GM18517 (cell line): Measurements from ENCODE around the gene DNAJB1.
"Not testable (repeated sequence)": the region's sequence is repeated elsewhere in the genome, so short reads cannot be mapped to it uniquely, and the experiment has no call there.

ENCODE experiments used
- ATAC-seq: cut with Tn5 transposase; IDR thresholded peaks from one replicate; pipeline ENCODE4 v1.9.1; 2021; ENCODE audit warnings: mild to moderate bottlenecking, moderate library complexity; ENCODE audit not compliant: unreplicated experiment

The DNAJB1 gene

GRCh38 chr19:14520543-14520942, 2.3 kb upstream of the DNAJB1 start:
- ATAC-seq = no peak

- no peak for ATAC-seq
Measured at GRCh38 chr19:14519860-14520407, 1.7 kb upstream of the DNAJB1 start.

- no peak for ATAC-seq
Measured at GRCh38 chr19:14519245-14519859, 1.2 kb upstream of the DNAJB1 start.

DNA sequence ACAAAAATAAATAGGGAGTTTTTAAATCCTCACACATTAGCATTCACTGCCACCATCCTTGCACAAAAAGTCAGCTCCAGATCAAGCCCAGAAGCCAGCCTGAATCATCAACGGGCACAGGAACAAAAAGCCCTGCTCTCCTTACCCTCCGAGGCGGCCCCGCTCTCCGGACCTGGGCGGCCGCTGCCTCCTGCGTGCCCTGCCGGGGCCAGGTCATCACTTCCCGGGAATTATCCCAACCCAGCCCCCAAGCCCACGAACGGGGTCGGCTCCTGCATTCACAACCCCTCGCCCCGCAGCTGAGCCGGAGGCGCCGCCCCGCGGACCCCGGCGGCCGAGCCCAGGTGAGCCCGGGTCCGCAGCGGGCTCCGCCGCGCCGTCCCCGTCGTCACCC, 754 bp downstream of the DNAJB1 start:
- ATAC-seq = no peak

DNA sequence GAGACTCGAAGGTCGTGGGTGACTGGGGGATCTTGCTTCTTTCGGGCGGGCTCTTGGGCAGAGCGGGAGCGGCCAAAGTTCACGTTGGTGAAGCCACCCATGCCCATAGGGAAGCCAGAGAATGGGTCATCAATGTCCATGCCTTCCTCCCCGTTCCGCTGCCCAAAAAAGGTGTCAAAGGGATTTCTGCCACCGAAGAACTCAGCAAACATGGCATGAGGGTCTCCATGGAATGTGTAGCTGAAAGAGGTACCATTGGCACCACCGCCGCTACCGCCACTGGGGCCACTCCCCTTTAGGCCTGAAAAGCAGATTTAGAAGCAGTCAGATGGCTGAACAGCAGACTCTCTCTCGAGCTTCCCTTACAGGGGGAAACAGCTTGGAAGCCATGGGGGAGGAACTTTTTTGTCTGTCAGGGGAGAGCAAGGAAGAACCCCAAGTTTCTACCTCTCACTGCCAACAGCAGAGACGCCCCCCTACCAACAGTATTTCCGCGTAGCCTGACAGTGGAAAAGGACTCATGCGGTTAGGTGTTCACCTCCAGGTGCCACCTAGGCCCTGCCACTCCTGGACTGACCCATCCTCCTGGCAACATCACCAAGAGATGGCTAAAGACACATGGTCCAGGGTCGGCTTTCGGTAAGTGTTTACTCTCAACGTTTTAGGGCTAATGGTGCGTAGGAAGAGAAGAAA, 1.3 kb downstream of the DNAJB1 start:
- no peak for ATAC-seq

DNA sequence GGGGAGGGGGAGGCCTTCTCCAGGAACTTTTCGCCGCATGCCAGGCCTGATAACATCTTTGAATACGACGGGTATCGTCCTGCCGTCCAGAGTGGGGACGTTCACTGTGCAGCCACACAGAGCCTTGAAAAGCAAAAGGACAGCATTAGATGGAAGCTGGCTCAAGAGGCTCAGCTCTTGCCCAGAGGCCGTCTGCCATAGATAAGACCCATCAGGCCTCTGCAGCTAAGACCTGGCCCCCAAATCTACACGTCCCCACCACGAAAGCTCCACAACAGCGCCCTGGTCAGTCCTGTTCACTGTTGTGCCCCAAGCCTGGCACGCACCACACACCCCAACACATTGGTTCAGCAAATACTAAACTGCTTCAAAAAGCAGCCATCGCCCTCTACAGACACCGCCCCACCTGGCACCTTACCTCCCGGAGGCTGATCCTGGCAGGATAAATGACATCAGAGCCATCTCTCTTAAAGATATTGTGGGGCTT, 2.1 kb downstream of the DNAJB1 start:
- no peak for ATAC-seq

- ATAC-seq = no peak
Measured at GRCh38 chr19:14515501-14516047, 2.6 kb downstream of the DNAJB1 start.

- ATAC-seq = no peak
Measured at GRCh38 chr19:14514215-14514863, 3.9 kb downstream of the DNAJB1 start.

DNA sequence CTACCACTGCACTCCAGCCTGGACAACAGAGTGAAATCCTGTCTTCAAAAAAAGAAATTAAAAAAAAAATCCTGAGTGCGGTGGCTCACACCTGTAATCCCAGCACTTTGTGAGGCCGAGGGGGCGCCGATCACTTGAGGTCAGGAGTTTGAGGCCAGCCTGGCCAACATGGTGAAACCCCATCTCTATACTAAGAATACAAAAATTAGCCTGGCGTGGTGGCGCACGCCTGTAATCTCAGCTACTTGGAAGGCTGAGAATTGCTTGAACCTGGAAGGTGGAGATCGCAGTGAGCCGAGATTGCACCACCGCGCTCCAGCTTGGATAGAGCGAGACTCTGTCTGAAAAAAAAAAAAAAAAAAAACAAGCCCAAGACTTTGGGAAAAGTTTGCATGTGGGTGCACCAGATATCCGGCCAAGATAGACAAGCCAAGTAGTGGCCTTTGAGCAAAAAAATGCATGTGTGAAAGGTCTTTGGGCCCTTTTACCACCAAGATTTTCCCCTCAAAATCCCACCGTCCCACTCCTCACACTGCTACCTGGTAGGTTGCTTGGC, 5.7 kb downstream of the DNAJB1 start:
- no peak for ATAC-seq

DNA sequence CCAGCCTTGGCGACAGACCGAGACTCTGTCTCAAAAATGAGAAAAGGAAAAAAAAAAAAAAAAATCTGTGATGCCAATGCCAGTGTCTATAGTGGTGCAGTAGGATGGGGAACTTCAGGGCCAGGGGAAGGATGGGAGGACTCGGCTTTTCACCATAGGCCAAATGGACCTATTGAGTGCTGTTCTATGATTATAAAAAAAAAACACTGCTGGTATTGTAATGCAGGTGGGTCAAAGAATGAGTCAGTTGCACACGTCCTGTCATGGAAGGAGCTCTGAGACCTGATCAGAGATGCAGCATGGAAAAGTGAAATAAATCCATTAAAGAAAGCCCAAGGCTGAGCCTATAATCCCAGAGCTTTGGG, 7.0 kb downstream of the DNAJB1 start:
- no peak for ATAC-seq

GRCh38 chr19:14510311-14511228, 7.6 kb downstream of the DNAJB1 start:
- ATAC-seq = no peak

- ATAC-seq = no peak
Measured at GRCh38 chr19:14507704-14508542, 10.3 kb downstream of the DNAJB1 start.

GRCh38 chr19:14505488-14506239, 12.5 kb downstream of the DNAJB1 start:
- ATAC-seq = no peak

DNA sequence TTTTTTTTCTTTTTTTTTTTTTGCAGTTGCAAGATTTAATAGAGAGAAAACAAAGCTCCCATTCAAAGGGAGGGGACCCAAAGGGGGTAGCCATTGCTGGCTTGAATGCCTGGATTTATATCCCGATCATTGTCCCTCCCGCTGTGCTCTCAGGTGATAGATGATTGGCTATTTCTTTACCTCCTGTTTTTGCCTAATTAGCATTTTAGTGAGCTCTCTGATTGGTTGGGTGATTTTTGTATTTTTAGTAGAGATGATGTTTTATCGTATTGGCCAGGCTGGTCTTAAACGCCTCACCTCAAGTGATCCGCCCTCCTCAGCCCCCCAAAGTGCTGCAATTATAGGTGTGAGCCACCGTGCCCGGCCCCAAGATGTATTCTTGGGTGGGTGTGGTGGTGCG, 13.6 kb downstream of the DNAJB1 start:
- not testable (repeated sequence) for ATAC-seq

- ATAC-seq = no peak
Measured at GRCh38 chr19:14503285-14503684, 14.9 kb downstream of the DNAJB1 start.

DNA sequence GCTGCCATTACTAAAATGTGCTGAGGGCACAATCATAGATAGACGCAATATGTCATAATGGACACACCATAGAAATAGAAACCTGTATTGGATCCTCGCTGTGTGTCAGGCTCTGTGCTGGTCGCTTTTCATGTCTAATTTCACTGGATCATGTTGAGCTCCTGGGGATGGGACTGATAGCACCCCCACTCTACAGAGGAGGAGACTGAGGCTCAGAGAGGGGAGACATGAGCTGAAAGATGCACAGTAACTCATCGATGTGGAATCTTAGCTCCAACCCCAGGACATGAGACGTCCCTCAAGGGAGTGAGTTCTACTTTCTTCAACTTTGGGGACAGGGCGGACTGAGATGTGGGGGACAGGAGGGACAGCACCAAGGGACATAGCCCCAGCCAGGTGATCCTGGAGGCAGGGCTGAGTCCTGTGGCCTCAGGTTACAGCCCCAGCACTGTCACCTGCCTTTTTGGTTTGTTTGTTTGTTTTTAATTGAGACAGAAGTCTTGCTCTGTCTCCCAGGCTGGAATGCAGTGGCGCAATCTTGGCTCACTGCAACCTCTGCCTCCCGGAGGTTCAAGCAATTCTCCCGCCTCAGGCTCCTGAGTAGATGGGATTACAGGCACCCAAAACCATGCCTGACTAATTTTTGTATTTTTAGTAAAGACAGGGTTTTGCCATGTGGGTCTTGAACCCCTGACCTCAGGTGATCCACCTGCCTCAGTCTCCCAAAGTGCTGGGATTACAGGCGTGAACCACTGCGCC, 15.7 kb downstream of the DNAJB1 start:
- no peak for ATAC-seq

DNA sequence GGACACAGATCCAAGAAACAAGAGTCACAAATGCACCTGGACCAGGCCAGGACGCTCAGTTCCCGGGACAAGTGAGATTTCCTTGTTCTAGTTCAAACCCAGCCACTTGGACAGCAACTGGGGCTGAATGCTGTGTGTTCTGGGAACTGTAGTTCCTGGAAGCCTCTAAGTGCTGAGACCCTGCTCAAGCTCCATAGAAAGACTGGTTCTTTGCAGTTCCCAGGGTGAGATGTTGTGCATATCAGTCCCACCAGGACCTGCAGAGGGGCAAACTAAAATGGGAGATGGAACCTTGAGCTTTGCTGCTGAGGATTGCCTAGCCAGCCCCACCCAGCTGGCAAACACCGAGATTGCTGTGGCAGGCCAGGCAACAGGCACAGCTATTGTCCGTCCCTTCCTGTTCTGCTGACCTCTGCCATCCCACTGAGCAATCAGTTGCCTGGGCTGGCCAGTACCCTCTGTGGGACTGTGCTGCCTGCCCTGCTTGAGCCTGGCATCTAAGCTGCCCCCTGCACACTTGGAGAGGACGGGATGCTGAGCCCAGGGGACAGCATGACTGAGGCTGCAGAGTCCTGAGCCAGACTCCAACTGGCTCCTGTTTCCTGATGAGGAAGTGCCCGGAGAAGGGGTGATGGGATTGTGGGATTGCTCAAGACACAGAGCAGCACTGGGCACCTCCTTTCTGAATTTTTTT, 20.8 kb downstream of the DNAJB1 start:
- ATAC-seq = no peak
